Measurements from ENCODE around the gene GTF2B. TPM values are rescaled to one million over a fixed set of nuclear protein-coding genes. Genes with fewer than 3 reads are reported as not detected.

The GTF2B gene
- total and polyA plus RNA-seq, 2 donors from 2014 or later: 24.3 to 33.0 TPM

DNA sequence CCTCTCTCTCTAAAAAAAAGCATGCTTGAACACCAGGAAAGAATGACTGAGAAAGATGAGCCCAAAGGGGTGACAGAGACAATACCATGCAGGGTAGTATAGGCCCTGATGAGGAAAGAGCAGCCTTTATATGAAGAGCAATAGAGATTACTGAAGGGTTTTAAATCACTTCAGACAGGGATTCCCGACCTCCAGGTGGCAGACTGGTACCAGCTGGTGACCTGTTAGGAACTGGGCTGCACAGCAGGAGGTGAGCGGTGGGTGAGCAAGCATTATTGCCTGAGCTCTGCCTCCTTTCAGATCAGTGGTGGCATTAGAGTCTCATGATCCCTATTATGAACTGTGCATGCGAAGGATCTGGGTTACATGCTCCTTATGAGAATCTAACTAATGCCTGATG, 30.8 kb upstream of the GTF2B start:
- H3K27ac ChIP-seq (ENCODE audit: low read depth in 2 of 2, low read length in 2 of 2): no peak overlapping the region
- peaks cover 0 to 15% (median 0%) of the 10 kb centered on the region in 3 donors for H3K9me3 ChIP-seq (ENCODE audit: control insufficient read depth in 2 of 3, insufficient read depth in 1 of 3, low read length in 3 of 3)
- TF ChIP-seq, protein P1, sequence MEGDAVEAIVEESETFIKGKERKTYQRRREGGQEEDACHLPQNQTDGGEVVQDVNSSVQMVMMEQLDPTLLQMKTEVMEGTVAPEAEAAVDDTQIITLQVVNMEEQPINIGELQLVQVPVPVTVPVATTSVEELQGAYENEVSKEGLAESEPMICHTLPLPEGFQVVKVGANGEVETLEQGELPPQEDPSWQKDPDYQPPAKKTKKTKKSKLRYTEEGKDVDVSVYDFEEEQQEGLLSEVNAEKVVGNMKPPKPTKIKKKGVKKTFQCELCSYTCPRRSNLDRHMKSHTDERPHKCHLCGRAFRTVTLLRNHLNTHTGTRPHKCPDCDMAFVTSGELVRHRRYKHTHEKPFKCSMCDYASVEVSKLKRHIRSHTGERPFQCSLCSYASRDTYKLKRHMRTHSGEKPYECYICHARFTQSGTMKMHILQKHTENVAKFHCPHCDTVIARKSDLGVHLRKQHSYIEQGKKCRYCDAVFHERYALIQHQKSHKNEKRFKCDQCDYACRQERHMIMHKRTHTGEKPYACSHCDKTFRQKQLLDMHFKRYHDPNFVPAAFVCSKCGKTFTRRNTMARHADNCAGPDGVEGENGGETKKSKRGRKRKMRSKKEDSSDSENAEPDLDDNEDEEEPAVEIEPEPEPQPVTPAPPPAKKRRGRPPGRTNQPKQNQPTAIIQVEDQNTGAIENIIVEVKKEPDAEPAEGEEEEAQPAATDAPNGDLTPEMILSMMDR (IDR thresholded peaks at IDR 0.05; ENCODE audit: borderline replicate concordance, extremely low read depth, insufficient read depth): no peak
- peaks cover 0 to 21% (median 2%) of the 10 kb centered on the region in 3 donors for H3K36me3 ChIP-seq (ENCODE audit: control insufficient read depth in 2 of 3, insufficient read depth in 3 of 3, low read length in 3 of 3)
- H3K27me3 ChIP-seq (ENCODE audit: control insufficient read depth, insufficient read depth, low read length): no peaks in the 10 kb centered on the region
- no peak for FAIRE-seq
- H3K4me1 ChIP-seq (ENCODE audit: control insufficient read depth in 2 of 3, insufficient read depth in 2 of 3, low read depth in 1 of 3, low read length in 3 of 3): no peaks in the 10 kb centered on the region
- intact Hi-C loops (cut with DNase I): no loop called here
- H3K4me3 ChIP-seq (ENCODE audit: low read length in 3 of 3): no peak overlapping the region
- H3K9ac ChIP-seq (ENCODE audit: low read length in 3 of 3): no peak overlapping the region
- no peak for DNase-seq

DNA sequence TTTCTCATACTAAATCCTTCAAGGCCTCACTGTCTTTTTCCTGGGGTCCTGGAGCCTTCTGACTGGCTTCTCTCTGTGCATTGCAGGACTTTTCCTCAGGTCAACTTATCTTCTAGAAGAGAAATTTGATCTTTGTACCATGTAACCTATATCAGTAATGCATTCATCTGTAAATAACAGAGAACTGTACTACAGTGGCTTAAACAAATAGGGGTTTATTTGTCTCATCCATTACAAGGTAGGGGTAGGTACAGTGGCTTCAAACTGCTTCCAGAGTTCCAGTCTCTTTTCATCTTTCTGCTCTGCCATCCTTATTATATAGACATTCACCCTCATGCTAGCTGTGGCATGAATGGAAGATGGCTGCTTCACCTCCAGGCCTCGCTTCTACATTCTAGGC, 29.5 kb upstream of the GTF2B start:
- intact Hi-C loops (cut with DNase I): no loop called here
- no peak for FAIRE-seq
- H3K27me3 ChIP-seq (ENCODE audit: control insufficient read depth, insufficient read depth, low read length): no peaks in the 10 kb centered on the region
- no peak overlapping the region for H3K9ac ChIP-seq (ENCODE audit: low read length in 3 of 3)
- TF ChIP-seq, protein P1 (IDR thresholded peaks at IDR 0.05; ENCODE audit: borderline replicate concordance, extremely low read depth, insufficient read depth): no peak
- no peak overlapping the region for H3K27ac ChIP-seq (ENCODE audit: low read depth in 2 of 2, low read length in 2 of 2)
- H3K36me3 ChIP-seq (ENCODE audit: control insufficient read depth in 2 of 3, insufficient read depth in 3 of 3, low read length in 3 of 3): peaks cover 0 to 21% (median 2%) of the 10 kb centered on the region in 3 donors
- DNase-seq: no peak
- no peak overlapping the region for H3K4me3 ChIP-seq (ENCODE audit: low read length in 3 of 3)
- peaks cover 0 to 19% (median 0%) of the 10 kb centered on the region in 3 donors for H3K9me3 ChIP-seq (ENCODE audit: control insufficient read depth in 2 of 3, insufficient read depth in 1 of 3, low read length in 3 of 3)
- no peaks in the 10 kb centered on the region for H3K4me1 ChIP-seq (ENCODE audit: control insufficient read depth in 2 of 3, insufficient read depth in 2 of 3, low read depth in 1 of 3, low read length in 3 of 3)

DNA sequence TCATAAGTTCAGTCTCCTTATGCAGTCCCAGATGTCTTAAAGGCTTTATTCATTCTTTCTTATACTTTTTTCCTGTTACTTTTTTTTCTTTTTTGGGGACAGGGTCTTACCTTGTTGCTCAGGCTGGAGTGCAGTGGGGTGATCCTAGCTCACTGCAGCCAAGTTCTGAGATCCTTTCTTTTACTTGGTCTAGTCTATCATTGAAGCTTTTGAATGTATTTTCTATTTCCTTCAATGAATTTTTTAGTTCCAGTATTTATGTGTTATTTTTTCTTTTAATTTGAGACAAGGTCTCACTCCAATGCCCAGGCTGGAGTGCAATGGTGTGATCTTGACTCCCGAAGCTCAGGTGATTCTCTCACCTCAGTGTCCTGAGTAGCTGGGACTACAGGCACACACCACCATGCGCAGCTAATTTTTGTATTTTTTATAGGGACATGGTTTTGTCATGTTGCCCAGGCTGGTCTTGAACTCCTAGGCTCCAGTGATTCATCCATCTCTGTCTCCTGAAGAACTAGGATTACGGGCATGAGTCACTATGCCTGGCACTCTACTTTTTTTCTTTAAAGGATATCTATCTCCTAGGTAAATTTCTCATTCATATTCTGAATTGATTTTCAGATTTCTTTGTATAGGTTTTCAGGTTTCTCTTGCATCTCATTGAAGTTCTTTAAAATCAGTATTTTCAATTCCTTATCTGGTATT, 26.1 kb upstream of the GTF2B start:
- FAIRE-seq: no peak
- intact Hi-C loops (cut with DNase I): no loop called here
- no peak for DNase-seq

More for the DNA sequence above, 26.1 kb upstream of the GTF2B start:
- H3K27me3 ChIP-seq (ENCODE audit: control insufficient read depth, insufficient read depth, low read length): no peaks in the 10 kb centered on the region
- H3K27ac ChIP-seq (ENCODE audit: low read depth in 2 of 2, low read length in 2 of 2): no peak overlapping the region
- peaks cover 0 to 11% (median 0%) of the 10 kb centered on the region in 3 donors for H3K36me3 ChIP-seq (ENCODE audit: control insufficient read depth in 2 of 3, insufficient read depth in 3 of 3, low read length in 3 of 3)
- H3K9me3 ChIP-seq (ENCODE audit: control insufficient read depth in 2 of 3, insufficient read depth in 1 of 3, low read length in 3 of 3): peaks cover 0 to 19% (median 0%) of the 10 kb centered on the region in 3 donors
- H3K4me3 ChIP-seq (ENCODE audit: low read length in 3 of 3): no peak overlapping the region
- H3K9ac ChIP-seq (ENCODE audit: low read length in 3 of 3): no peak overlapping the region
- TF ChIP-seq, protein P1 (IDR thresholded peaks at IDR 0.05; ENCODE audit: borderline replicate concordance, extremely low read depth, insufficient read depth): no peak
- no peaks in the 10 kb centered on the region for H3K4me1 ChIP-seq (ENCODE audit: control insufficient read depth in 2 of 3, insufficient read depth in 2 of 3, low read depth in 1 of 3, low read length in 3 of 3)

Measured in kidney (tissue), 14 donors.